OCI-LY3 (cell line): ENCODE measurements around the gene FAM81B.

Experiments used
- H2AFZ ChIP-seq: fragments of 200-600, 300-600 bp; shearing (Covaris generic); 2 replicates; pipeline ENCODE4 v1.6.0; 2014; ENCODE audit warnings: antibody characterized with exemption, low read depth, low read length
- H3K27ac ChIP-seq: fragments of 200-600, 300-600 bp; sonication (generic); 2 replicates; pipeline ENCODE4 v1.5.1; 2014; ENCODE audit warnings: mild to moderate bottlenecking, low read length, moderate library complexity, mixed read lengths
- H3K27me3 ChIP-seq: fragments of 200-600, 300-600 bp; sonication (generic); 2 replicates; pipeline ENCODE4 v1.6.1; 2014; ENCODE audit warnings: low read depth, low read length, mixed read lengths
- H3K36me3 ChIP-seq: fragments of 200-600, 300-600 bp; sonication (generic); replicated peaks from 2 replicates; pipeline ENCODE3; 2014; ENCODE audit warnings: low read depth, low read length, mixed read lengths
- H3K4me1 ChIP-seq: fragments of 300-600, 200-600 bp; sonication (generic); 2 replicates; pipeline ENCODE4 v1.6.1; 2014; ENCODE audit warnings: low read length, mixed read lengths
- H3K4me2 ChIP-seq: fragments of 200-600, 300-600 bp; sonication (generic); 2 replicates; pipeline ENCODE4 v1.6.1; 2014; ENCODE audit warnings: low read length, mixed read lengths
- H3K4me3 ChIP-seq: fragments of 300-600, 200-600 bp; sonication (generic); 2 replicates; pipeline ENCODE4 v1.5.1; 2014; ENCODE audit warnings: antibody characterized with exemption, mild to moderate bottlenecking, low read length, moderate library complexity
- H3K79me2 ChIP-seq: fragments of 300-600, 200-600 bp; shearing (Covaris generic); 2 replicates; pipeline ENCODE4 v1.6.1; 2014; ENCODE audit warnings: mild to moderate bottlenecking, low read length, mixed read lengths
- H3K9ac ChIP-seq: fragments of 300-600, 200-600 bp; shearing (Covaris generic); 2 replicates; pipeline ENCODE4 v1.6.0; 2014; ENCODE audit warnings: mild to moderate bottlenecking, low read length, moderate library complexity
- H3K9me3 ChIP-seq: fragments of 200-600, 300-600 bp; shearing (Covaris generic); 2 replicates; pipeline ENCODE4 v1.6.1; 2014; ENCODE audit warnings: low read length, mixed read lengths; ENCODE audit not compliant: insufficient read depth
- H4K20me1 ChIP-seq: fragments of 200-600, 300-600 bp; sonication (generic); 2 replicates; pipeline ENCODE4 v1.6.1; 2016; ENCODE audit warnings: low read length, mixed read lengths; ENCODE audit not compliant: insufficient read depth
- EZH2phosphoT487 ChIP-seq: fragments of 200-600 bp; shearing (Covaris generic); IDR thresholded peaks from 2 replicates; pipeline ENCODE4 v1.6.1; 2018; ENCODE audit warnings: antibody characterized with exemption, mixed run types, low read depth
- TF ChIP-seq, protein P1 (sequence below): fragments of 200-600, 300-600 bp; sonication (generic); IDR thresholded peaks from 2 replicates; pipeline ENCODE4 v1.5.1; 2014; ENCODE audit warnings: antibody characterized with exemption, low read length, low read depth

Gene FAM81B

DNA sequence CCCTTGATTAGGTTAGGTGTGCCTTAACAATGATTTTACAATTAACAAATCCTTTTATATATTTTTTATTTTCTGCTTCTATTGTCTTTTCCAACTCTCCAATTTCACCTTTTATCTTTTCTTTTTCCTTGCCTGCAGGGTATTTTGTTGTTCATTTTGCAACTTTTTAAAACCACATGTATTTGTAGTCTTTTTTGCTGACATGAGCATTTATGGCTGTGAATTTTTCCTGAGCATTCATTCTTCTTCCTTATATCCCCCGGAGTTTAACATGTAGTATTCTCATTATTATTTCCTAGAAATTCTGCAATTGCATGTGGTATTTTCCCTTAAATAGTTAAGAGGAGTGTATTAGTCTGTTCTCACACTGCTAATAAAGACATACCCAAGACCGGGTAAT is 41.6 kb downstream of the FAM81B start:
- Histone ChIP-seq H3K27me3 (no peaks in the 10 kb centered on the region), H3K9me3 (no peaks in the 10 kb centered on the region), H3K79me2 (no peaks in the 10 kb centered on the region), H2AFZ (no peak overlapping the region), H3K4me1 (no peaks in the 10 kb centered on the region), H3K36me3 (no peaks in the 10 kb centered on the region), H3K9ac (no peak overlapping the region), H4K20me1 (no peaks in the 10 kb centered on the region), H3K4me2 (no peak overlapping the region), H3K27ac (no peak overlapping the region), H3K4me3 (no peak overlapping the region)
- TF ChIP-seq, protein P1, sequence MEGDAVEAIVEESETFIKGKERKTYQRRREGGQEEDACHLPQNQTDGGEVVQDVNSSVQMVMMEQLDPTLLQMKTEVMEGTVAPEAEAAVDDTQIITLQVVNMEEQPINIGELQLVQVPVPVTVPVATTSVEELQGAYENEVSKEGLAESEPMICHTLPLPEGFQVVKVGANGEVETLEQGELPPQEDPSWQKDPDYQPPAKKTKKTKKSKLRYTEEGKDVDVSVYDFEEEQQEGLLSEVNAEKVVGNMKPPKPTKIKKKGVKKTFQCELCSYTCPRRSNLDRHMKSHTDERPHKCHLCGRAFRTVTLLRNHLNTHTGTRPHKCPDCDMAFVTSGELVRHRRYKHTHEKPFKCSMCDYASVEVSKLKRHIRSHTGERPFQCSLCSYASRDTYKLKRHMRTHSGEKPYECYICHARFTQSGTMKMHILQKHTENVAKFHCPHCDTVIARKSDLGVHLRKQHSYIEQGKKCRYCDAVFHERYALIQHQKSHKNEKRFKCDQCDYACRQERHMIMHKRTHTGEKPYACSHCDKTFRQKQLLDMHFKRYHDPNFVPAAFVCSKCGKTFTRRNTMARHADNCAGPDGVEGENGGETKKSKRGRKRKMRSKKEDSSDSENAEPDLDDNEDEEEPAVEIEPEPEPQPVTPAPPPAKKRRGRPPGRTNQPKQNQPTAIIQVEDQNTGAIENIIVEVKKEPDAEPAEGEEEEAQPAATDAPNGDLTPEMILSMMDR, result no peak
- TF ChIP-seq EZH2phosphoT487, result no peak

DNA sequence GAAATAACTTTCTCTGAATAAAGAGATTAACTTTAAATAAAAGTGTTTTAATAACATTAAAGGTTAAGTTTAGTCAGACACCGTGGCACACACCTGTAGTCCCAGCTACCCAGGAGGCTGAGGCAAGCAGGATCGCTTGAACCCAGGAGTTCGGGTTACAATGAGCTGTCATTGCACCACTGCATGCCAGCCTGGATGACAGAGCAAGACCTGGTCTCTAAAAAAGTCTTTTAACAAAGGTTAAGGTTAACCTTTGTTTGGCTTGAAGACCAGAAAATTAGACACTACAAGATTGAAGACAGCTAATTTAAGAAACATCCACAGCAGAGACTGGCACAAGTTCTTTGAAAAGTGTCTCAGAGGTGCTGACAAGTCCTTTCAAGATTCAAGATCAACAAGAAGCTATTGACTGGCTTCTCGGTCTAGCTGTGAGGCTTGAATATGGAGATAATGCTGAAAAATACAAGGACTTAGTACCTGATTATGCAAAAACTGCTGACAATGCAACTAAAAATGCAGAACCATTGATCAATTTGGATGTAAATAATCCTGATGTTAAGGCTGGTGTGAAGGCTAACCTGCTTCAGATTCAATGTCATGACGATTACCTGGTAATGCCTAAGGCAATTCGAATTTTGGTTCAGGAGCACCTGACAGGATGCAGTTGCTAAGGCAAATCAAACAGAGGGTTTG is 48.8 kb downstream of the FAM81B start:
- Histone ChIP-seq H4K20me1 (no peaks in the 10 kb centered on the region), H3K9ac (no peak overlapping the region), H2AFZ (no peak overlapping the region), H3K4me1 (no peaks in the 10 kb centered on the region), H3K79me2 (no peaks in the 10 kb centered on the region), H3K27ac (no peak overlapping the region), H3K9me3 (no peaks in the 10 kb centered on the region), H3K4me2 (no peak overlapping the region), H3K4me3 (no peak overlapping the region), H3K36me3 (no peaks in the 10 kb centered on the region), H3K27me3 (no peaks in the 10 kb centered on the region)
- TF ChIP-seq, protein P1, result no peak
- no peak for TF ChIP-seq EZH2phosphoT487

DNA sequence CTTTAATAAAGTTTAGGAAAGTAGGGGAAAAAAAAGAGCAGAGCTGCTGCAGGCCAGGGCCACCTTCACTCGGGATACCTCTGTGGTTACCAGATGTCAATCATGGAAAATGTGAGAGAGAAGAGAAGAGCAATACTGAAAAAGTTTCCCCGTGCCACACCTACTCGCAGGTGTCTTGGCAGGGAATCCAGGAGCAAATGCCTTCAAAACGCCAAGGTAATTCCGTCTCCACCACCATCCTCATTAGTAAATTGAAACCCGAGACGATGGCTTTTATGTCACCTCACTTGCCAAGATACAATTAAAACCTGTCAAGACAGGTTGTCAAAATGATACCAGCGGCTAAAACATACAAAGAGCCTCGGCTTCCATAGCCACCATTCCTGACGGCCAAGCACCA is 49.7 kb downstream of the FAM81B start:
- H3K4me2 ChIP-seq, result no peak overlapping the region
- no peak overlapping the region for H3K4me3 ChIP-seq
- H3K4me1 ChIP-seq, result peaks cover 7% of the 10 kb centered on the region; the same call in 1 of the 2 replicates
- no peaks in the 10 kb centered on the region for H3K79me2 ChIP-seq
- H2AFZ ChIP-seq, result no peak overlapping the region
- no peak overlapping the region for H3K9ac ChIP-seq
- no peaks in the 10 kb centered on the region for H4K20me1 ChIP-seq
- H3K36me3 ChIP-seq, result no peaks in the 10 kb centered on the region
- no peak for TF ChIP-seq EZH2phosphoT487
- TF ChIP-seq, protein P1, result no peak
- no peak overlapping the region for H3K27ac ChIP-seq
- no peaks in the 10 kb centered on the region for H3K27me3 ChIP-seq
- H3K9me3 ChIP-seq, result no peaks in the 10 kb centered on the region

DNA sequence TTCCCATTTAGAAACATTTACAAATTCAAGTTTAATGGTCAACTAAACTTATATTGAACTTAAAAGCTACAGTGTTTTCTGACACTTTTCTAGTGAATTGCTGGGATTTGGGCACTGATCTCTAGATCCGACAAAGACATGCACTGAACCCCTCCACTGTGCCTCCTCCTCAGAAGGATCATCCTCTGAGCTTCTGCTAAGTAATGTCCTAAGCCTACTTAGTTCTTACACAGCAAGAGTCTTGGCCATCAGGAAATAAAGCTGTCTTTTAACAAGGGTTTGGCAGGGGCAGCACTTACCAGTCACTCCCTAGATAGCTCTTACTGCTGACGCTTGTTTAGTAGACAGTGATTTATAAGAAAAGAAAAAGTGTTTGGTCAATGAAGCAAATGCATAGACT is 50.5 kb downstream of the FAM81B start:
- no peak overlapping the region for H3K27ac ChIP-seq
- H3K4me3 ChIP-seq, result no peak overlapping the region
- no peak overlapping the region for H2AFZ ChIP-seq
- no peak overlapping the region for H3K9ac ChIP-seq
- H3K4me1 ChIP-seq, result peaks cover 14% of the 10 kb centered on the region
- TF ChIP-seq EZH2phosphoT487, result no peak
- TF ChIP-seq, protein P1, result no peak
- H3K4me2 ChIP-seq, result no peak overlapping the region
- no peaks in the 10 kb centered on the region for H4K20me1 ChIP-seq
- H3K36me3 ChIP-seq, result no peaks in the 10 kb centered on the region
- no peaks in the 10 kb centered on the region for H3K79me2 ChIP-seq
- H3K27me3 ChIP-seq, result no peaks in the 10 kb centered on the region
- no peaks in the 10 kb centered on the region for H3K9me3 ChIP-seq
